Muscle of back (tissue), 11 donors: ENCODE results near the gene PEPD. TPM values are rescaled to one million over a fixed set of nuclear protein-coding genes. Genes with fewer than 3 reads are reported as not detected.

Source experiments
- DNase-seq, 3 donors: peaks; one replicate each; pipeline versions ENCODE4 v3.0.0 to v3.0.0-alpha.2; 2013
- polyA plus RNA-seq, 10 donors: library from polyadenylated mRNA; unstranded; fragments of 120-200 nt; gene quantifications; one replicate each; pipeline ENCODE4 v1.2.1, GENCODE V29; 2013; ENCODE audit not compliant: insufficient read length in 10 of 10

The PEPD gene
- polyA plus RNA-seq, 10 donors, result 35.9 to 53.2 (median 44.4) TPM

GRCh38 chr19:33397536-33398360, 123.8 kb downstream of the PEPD start:
- DNase-seq, result peak in 1 of 3 donors; percentile 67

- DNase-seq, result no peak
Measured at GRCh38 chr19:33396701-33397535, 124.7 kb downstream of the PEPD start.

- no peak for DNase-seq
Measured at GRCh38 chr19:33395561-33396550, 125.7 kb downstream of the PEPD start.

- DNase-seq, result no peak
Measured at GRCh38 chr19:33394723-33395560, 126.6 kb downstream of the PEPD start.

GRCh38 chr19:33394006-33394722, 127.4 kb downstream of the PEPD start:
- DNase-seq, result peak in 2 of 3 donors; percentile 46 to 59

GRCh38 chr19:33393286-33394005, 128.1 kb downstream of the PEPD start:
- DNase-seq, result no peak

- no peak for DNase-seq
Measured at GRCh38 chr19:33392341-33393285, 129.0 kb downstream of the PEPD start.

- DNase-seq, result no peak
Measured at GRCh38 chr19:33391631-33392249, 129.9 kb downstream of the PEPD start.

GRCh38 chr19:33390908-33391630, 130.5 kb downstream of the PEPD start:
- no peak for DNase-seq

GRCh38 chr19:33390101-33390907, 131.3 kb downstream of the PEPD start:
- DNase-seq, result peak; percentile 81 to 95 (median 91)

- no peak for DNase-seq
Measured at GRCh38 chr19:33389421-33390100, 132.0 kb downstream of the PEPD start.

- DNase-seq, result peak in 2 of 3 donors; percentile 39 to 76
Measured at GRCh38 chr19:33388725-33389420, 132.7 kb downstream of the PEPD start.

- no peak for DNase-seq
Measured at GRCh38 chr19:33388231-33388724, 133.3 kb downstream of the PEPD start.
